IMR-90 (cell line): ENCODE data around the gene FAAP100.

Experiments used
- CTCF ChIP-seq: conservative IDR thresholded peaks from 2 replicates; pipeline ENCODE4 v1.5.1; 2012; ENCODE audit warnings: mild to moderate bottlenecking, low read depth, low read length, improper control_type of control experiment
- MAZ ChIP-seq: IDR thresholded peaks from 2 replicates; pipeline ENCODE4 v1.6.1; 2012; ENCODE audit warnings: low read depth, mild to moderate bottlenecking, low read length, improper control_type of control experiment, moderate library complexity, borderline replicate concordance
- POLR2A ChIP-seq: IDR thresholded peaks from 2 replicates; pipeline ENCODE4 v1.6.1; 2012; ENCODE audit warnings: mild to moderate bottlenecking, low read depth, low read length
- RAD21 ChIP-seq: IDR thresholded peaks from 2 replicates; pipeline ENCODE4 v1.6.1; 2012; ENCODE audit warnings: low read length, improper control_type of control experiment
- RFX5 ChIP-seq: IDR thresholded peaks from 2 replicates; pipeline ENCODE4 v1.8.0; 2012; ENCODE audit warnings: low read depth, mild to moderate bottlenecking, low read length, moderate library complexity

DNA sequence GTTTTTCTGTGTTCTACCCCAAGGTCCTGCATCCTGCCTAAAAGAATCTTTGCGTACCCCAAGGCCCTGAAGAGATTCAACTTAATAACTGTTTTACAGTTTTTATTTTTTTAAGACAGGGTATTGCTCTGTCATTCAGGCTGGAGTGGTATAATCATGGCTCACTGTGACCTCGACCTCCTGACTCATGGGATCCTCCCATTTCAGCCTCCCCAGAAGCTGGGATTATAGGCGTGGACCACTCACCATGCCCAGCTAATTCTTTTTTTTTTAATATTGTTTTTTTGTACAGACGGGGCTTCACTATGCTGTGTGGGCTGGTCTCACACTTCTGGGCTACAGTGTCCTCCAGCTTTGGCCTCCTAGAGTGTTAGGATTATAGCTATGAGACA is 9.3 kb upstream of the FAAP100 start:
- TF ChIP-seq CTCF (no peak), POLR2A (no peak), MAZ (no peak), RAD21 (no peak), RFX5 (no peak)
